ENCODE data around the gene MBD3L3.
"Not testable (repeated sequence)": the region's sequence is repeated elsewhere in the genome, so short reads cannot be mapped to it uniquely, and the experiment has no call there.

GRCh38 chr19:7056371-7056770 is 2.1 kb downstream of the MBD3L3 start:
- not testable (repeated sequence) for TF ChIP-seq EZH2 (IDR thresholded peaks at IDR 0.05; ENCODE audit: low read length, unreplicated experiment)
- TF ChIP-seq, protein P1, sequence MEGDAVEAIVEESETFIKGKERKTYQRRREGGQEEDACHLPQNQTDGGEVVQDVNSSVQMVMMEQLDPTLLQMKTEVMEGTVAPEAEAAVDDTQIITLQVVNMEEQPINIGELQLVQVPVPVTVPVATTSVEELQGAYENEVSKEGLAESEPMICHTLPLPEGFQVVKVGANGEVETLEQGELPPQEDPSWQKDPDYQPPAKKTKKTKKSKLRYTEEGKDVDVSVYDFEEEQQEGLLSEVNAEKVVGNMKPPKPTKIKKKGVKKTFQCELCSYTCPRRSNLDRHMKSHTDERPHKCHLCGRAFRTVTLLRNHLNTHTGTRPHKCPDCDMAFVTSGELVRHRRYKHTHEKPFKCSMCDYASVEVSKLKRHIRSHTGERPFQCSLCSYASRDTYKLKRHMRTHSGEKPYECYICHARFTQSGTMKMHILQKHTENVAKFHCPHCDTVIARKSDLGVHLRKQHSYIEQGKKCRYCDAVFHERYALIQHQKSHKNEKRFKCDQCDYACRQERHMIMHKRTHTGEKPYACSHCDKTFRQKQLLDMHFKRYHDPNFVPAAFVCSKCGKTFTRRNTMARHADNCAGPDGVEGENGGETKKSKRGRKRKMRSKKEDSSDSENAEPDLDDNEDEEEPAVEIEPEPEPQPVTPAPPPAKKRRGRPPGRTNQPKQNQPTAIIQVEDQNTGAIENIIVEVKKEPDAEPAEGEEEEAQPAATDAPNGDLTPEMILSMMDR (conservative IDR thresholded peaks at IDR 0.05; ENCODE audit: low read depth, low read length): not testable (repeated sequence)
